HG03064 (cell line): Measurements from ENCODE around the gene HADHA.

Source experiments
- ATAC-seq: cut with Tn5 transposase; IDR thresholded peaks from one replicate; pipeline ENCODE4 v1.9.1; 2021; ENCODE audit warnings: low read depth; ENCODE audit not compliant: unreplicated experiment

The HADHA gene

DNA sequence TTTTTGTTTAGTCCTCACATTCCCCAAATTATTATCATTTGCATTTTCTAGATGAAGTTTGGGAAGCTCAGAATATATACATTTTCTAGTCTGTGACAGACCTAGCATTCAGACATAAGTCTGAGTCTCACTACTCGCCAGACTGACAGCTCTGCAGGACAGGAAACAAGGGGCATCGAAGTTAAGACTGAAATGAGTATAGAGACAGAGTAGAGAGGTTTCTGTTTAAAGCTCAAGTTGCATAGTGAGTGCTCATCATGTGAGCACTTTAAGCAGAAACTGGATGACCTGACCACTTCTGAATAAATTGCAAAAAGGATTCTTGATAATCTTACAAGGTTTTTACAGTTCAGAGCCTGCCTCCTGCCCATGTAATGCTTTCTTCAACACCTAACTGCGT is 1.4 kb upstream of the HADHA start:
- ATAC-seq = peak; percentile 44

DNA sequence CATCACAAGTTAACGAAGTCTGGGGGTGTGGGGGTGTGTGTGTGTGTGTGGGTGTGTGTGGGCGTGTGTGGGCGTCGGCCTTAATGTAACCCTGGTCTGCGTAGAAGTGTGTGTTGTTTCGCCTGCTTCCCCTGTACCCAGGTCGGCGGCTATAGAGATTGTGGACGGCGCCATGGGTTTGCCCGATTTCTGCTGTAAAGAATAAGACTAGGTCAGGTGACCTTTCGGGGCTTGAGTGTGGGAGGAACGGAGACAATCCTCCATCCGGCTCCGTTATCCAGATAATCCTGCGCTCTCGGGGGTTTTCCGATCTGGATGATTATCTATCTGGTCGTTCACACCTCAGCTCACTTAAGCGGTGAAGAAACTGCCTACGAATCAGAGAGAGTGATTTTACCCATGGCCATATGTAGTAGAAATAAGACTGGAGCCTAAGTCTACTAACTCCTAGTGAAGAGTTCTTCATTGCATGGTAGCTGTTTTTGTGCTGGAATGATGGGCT is 850 bp upstream of the HADHA start:
- peak; percentile 2 for ATAC-seq

DNA sequence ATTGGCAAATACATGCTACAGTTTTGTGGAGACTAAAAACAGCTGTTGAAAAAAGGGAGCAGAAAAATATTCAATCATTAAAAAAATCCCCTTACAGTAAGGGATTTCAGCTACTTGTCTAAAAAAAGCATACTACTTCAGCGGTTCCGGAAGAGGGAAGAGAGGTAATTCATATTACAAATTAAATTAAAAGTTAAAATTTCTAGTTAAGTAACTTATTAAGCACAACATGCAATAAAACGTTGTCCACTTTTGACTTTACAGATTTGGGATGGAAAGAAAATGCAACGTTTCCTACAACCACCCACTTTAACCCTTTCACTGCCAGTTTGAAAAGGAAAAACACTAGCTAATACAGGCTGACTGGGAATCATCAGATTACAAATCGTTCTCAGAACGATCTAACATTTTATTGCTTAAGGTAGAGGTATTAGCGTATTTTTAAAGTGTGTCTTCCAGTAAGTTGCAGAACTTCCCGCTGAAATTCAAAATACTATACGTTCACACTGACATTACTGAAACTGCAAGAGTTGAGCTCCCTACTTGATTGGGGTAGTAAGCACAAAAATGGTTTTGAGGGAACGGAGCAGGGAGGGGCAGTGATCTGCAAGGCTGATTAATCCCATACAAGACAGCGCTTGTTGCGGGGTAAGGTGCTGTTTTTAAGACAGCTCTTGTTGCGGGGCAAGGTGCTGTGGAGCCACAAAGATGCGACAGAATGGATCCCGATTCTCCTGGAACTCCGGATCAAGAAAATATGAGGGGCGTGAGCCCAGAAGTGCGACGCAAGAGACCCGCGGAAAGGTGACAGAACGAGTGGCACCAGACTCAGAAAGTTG is 743 bp downstream of the HADHA start:
- ATAC-seq = no peak

DNA sequence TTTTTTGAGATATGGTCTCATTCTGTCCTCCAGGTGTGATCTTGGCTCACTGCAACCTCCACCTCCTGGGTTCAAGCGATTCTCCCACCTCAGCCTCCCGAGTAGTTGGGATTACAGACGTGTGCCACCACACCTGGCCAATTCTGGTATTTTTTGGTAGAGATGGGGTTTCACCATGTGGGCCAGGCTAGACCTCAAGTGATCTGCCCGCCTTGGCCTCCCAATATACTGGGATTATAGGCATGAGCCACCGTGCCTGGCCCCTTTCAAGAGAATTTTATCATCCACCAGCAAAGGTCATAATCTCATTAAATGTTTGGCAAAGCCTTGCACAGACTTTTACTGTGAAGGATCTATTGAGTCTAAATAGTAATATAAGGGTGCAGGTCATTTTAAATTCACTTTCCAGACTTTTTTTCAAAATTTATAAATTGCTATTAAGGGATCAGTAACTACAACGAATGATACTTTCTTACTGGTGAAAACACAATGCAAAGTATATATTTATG is 2.5 kb downstream of the HADHA start:
- ATAC-seq = no peak

DNA sequence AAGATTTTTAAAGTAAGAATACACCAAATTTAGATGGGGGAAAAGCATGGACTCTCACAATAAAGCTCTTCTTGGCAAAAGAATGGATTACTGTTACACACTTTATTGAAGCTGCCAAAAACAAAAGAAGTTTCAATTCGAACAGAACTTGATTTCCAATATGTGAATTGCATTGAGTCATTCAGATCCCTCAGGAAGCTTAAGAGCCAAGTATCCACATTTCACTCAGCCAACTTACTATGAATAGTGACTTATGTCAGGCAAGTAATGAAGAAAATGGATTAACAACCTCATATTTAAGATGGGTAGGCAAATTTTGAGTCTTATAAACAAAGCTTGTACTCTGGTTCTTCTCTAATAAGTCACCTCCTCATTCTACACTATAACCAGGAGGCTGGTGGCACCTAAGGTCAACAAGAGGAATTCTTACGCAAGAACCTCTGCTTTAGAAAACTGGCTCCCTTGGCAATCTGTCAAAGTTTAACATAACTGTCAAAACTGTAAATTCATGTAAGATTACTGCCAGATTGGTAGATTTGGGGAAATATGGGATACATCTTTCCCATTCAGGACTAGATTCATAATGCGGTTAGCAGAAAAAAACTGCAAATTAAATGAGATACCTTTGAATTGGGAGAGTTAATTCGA is 6.0 kb downstream of the HADHA start:
- no peak for ATAC-seq

DNA sequence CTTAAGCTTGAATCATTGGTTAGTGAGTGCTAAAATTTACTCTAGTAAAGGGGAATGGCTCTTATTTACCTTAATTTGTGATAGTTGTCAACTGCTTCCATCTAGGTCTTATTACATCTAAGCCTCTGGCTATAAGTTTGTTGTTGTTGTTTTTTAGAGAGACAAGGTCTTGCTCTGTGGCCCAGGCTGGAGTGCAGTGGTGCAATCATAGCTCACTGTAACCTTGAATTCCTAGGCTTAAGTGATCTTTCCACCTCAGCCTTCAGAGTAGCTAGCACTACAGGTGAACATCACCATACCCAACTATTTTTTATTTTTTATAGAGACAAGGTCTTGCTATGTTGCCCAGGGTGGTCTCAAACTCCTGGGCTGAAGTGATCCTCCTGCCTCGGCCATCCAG is 6.6 kb downstream of the HADHA start:
- ATAC-seq = no peak

DNA sequence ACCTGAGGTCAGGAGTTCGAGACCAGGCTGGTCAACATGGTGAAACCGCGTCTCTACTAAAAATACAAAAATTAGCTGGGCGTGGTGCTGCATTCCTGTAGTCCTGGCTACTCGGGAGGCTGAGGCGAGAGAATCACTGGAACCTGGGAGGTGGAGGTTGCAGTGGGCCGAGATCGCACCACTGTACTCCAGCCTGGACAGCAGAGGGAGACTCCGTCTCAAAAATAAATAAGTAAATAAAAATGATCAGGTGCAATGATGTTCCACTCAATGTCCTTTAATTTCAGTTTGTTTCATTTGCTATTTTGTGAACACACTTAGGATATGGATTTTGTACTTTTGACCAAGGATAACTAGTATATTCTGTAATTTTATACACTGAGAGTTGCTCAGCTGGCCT is 9.3 kb downstream of the HADHA start:
- ATAC-seq = no peak

DNA sequence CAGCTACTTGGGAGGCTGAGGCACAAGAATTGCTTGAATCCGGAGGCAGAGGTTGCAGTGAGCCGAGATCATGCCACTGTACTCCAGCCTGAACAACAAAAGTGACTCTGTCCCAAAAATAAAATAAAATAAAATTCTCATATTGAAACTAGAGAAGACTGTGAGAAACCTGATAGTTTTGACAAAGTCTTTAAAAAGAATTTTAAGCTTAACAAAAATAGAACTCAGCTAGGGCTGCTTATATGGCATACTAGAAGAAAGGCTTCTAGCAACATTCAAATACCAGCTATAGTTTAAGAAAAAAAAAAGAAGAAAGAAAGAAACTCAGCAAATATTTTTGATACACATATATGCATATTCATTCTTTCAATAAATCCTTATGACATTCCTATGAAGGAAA is 13.6 kb downstream of the HADHA start:
- no peak for ATAC-seq

DNA sequence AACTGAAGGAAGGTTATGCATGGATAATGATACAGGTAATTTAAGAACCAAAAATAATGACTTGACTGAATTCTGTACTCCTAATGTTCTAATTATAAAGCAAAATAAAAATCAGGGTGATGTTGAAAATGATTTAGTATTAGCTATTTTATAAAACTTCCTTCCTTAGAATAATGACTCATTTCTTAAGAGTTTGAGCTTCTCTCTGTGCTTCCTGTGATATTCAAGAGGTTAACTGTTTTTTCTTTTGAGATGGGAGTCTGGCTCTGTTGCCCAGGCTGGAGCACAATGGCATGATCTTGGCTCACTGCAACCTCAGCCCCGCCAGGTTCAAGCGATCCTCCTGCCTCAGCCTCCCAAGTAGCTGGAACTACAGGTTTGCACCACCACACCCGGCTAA is 14.8 kb downstream of the HADHA start:
- ATAC-seq = no peak

DNA sequence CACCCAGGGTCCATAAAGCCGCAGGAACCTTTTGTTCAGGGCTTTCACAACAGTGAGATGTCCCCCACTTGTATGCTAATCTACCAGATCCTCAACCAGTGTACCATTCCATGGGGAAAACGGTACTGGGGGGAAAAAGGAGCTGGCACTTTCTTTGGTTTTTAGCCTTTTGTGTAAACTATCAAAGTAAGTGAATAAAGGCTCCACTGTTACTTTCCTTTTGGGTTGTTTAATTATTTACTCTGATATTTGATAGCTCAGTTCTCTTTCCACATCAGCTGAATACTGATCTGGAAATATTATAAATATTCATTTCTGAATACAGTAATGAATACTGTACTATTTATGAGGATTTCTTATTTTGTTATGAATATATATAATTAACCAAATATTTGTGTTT is 20.3 kb downstream of the HADHA start:
- ATAC-seq = no peak

DNA sequence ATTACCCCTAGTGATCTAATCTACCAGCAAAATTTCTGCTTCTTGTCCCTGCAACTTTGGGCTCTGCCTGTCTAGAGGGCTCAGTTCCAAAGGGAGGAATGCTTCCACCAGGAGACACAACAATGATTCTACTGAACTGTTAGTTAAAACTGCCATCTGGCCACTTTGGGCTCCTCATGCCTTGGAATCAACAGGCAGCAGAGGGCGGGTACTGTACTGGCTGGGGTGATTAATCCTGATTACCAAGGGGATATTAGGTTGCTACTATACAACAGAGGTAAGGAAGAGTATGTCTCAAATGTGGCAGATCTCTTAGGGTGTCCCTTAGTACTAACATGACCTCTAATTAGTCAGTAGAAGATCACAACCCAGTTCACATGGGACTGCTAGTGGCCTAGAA is 21.4 kb downstream of the HADHA start:
- ATAC-seq = no peak

DNA sequence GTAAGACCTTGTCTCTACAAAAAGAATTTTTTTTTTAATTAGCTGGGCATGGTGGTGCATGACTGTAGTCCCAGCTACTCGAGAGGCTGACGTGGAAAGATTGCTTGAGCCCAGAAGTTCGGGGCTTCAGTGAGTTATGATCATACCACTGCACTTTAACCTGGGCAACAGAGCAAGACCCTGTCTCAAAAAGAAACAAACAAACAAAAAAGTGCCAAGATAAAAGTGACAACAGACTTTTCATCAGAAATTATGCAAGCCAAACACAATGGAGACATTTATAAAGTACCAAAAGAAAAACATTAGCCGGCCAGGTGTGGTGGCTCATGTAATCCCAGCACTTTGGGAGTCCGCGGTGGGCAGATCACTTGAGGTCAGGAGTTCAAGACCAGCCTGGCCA is 26.7 kb downstream of the HADHA start:
- ATAC-seq = no peak

DNA sequence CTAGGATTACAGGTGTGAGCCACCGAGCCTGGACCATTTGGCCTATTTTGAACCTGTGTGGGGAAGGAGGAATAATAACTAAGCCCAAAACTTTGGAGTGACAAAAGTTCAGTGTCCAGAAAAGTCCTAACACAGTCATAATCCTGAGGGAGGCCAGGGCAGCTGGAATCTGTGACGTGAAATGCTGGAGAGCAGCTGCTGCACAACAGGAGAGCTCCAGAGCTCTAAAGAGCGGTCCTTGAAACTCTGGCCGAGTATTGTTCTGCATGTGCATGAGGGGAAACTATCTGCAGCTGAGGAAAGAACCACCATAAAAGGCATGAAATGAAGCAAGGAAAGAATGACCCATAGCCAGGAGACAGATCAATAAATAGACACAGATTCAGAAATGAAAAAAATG is 27.8 kb downstream of the HADHA start:
- ATAC-seq = no peak

DNA sequence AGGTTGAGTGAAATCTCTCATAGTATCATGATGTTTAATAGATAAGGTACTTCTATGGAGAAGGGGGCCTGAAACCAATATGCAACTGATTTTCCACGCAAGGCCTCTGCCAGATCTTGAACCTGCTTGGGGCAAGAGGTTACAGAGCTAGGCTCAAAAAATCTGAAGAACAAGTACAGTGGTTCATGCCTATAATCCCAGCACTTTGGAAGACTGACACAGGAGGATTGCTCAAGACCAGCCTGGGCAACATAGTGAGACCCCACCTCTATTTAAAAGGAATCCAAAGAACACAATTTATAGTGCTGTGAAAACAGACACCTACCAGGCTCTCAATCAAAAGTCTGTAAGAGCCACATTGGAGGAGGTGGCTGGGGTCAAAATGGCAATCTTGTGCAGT is 28.6 kb downstream of the HADHA start:
- ATAC-seq = no peak

DNA sequence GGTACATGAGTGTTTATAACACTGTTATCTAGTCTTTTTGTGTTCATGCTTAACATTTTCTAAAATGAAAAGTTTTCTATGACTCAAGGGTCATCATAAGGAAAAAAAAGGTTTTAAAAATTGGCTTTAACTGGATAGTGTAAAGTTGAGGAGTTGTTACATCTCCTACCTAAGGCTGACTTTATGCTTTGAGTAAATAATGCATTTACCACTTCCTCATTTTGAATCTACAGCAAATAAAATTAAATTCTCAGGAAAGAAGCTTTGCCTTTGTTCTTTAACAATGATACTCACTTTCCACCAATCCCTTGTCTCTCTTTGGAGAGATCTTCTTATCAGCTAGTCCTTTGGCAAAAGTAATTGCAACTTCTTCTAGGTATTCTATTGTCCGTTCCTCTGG is 29.7 kb downstream of the HADHA start:
- ATAC-seq = no peak

DNA sequence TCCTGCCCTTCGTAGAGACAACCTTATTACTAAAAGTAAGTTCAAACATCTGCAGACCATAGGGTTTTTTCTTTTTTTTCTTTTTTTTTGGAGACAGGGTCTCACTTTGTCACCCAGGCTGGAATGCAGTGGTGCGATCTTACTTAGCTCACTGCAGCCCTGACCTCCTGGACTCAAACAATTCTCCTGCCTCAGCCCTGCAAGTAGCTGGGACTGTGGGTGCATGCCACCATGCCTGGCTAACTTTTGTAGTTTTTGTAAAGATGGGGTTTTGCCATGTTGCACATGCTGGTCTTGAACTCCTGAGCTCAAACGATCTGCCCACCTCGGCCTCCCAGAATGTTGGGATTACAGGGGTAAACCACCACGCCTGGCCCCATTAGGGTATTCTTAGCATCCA is 32.4 kb downstream of the HADHA start:
- ATAC-seq = no peak

DNA sequence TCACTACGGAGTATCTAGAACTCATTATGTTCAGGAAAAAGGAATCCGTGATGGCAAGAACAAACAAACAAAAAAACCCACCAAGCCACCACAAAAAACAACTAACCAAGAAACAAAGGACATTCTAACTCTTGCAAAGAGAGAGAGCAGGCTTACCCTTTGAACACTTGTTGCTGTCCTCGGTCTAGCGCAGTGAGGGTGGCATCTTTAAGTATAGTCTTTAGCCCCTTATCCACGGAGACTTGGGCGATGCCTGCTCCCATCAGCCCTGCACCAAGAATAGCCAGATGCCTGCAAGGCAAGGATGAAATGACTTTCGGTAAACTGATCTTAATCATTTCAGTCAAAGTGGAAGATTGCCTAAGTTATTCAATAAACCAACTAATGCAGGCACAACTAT is 40.5 kb downstream of the HADHA start:
- ATAC-seq = no peak

DNA sequence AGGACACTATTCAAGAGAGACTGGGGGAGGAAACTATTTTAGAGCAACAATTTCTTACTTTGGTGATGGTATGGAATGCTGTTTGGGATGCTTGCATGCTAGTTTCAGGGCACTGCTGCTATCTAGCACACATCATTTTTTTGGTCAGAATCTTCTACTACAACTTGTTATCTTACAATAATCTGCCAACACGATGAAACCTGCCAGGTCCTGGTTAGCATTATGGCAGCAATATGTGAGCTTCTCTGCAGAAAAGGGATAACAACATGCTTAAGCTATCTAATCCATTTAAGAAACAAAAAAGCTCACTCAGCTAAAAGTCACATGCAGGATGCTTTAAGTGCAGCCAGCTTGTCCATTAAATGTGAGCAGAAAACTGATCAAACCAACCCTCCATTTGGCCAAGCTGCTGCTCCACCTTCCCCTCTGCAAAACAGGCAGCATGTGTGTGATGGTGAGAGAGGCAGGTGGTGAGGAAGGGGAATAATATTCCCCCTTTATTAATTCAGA is 41.4 kb downstream of the HADHA start:
- ATAC-seq = no peak

DNA sequence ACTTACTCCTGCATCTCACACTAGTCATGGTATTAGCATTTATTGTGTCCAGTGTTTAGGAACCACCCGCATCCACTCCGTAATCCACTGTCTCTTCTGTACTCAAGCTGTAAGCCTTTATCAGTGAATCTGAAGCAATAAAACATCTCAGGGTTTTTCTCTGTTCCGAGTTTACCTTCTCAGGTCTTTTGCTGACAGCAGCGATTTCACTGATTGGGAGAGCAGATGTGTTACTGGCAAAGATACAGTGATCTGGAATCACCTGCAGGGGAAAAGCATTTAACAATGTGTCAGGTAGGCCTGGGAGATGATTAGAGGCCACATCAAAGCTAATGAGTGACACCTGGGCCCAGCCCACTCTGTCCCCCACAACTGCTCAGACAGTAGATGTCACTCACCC is 46.9 kb downstream of the HADHA start:
- no peak for ATAC-seq

DNA sequence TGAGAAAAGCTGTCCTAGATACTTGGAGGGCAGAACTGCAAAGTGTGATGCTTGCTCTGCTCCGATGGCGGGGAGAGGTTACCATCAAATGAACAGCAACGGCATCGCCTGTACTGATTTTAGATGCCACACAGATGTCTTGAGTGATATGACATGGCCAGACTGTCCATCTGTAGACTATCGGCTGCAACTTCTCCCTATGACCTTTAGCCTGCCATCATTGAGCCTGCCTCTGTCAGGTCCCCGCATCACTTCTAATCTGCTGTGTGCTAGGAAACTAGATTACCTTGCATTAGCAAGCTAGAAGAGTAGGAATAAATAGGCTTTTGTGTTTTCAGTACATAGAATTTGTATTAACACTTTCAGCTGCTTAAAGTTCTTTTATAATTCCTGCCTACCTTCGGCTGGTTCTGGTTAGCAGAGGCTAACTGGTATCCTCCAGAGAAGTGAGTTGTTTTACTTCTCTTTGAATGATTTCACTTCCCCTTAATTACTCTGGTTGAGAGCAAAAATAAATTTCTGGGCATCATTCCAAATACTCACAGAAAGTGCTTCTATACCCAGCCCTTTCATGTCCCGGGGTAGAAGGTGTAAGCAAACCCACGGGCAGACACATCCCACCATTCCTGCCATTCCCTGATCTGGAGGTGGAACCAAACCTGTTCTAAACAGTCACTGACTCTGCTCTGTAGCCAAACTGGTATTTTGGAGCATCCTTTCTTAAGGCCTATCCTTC is 47.6 kb downstream of the HADHA start:
- ATAC-seq = no peak
